Measurements from ENCODE around the gene CIAO2B.
"Not testable (repeated sequence)": the region's sequence is repeated elsewhere in the genome, so short reads cannot be mapped to it uniquely, and the experiment has no call there.

Gene CIAO2B

DNA sequence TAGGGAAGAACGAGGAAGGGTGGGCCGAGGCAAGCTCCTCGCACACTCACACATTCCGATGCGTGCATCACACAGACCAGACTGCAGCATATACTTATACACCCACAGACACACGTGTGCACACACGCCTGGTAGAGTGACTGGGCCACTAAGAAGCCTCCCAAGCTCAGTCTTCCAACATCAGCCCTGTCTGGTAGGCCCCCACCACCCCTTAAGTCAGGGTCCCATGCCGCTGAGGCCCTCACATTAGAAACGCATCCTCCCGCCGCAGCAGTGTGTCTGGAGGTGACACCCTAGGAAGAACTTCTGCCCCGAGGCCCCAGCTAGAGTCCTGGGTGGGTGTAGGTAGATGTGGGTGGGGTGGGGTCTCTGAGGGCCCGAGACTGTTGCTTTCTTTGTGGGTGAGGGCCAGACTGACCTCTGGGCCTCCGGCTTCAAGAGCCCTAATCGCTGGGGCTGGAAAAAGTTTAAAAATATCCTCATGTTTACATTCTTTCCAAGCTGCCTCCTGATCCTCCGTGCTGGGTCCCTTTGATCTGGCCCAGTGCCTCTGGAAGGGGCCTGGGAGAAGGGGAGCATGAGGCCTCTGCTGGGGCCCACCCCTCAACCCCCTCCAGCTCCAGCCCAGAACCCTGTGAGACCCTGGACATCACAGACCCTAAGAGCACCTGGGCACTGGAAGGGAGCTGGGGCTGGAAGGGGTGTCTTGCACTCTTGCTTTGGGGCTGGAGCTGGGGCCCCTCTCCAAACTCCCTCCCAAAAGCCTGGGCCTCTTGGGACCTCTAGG lies 29.2 kb downstream of the CIAO2B start:
- no peak for FAIRE-seq

DNA sequence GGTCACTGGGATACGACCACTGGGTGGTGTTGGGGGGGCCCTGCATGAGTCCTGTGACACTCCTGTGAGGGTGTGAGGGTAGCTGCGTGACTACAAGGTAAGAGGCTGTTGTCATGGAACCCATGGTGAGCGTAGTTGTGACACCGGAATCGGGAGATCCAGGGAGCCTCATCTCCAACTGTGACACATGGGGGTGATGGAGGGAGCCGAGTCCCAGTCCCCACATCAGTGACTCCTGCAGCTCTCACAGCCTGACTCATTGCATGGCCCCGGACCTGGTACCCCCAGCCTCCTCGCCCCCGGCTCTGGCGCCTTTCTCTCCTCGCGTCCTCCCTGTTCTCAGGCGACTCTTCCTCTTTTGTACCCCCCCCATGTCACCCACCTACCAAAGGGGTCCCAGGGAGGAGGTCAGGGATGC lies 29.8 kb downstream of the CIAO2B start:
- DNase-seq (ENCODE audit: low spot score) (no peak), FAIRE-seq (no peak)

More for the DNA sequence above, 29.2 kb downstream of the CIAO2B start:
- DNase-seq (ENCODE audit: low spot score): no peak

DNA sequence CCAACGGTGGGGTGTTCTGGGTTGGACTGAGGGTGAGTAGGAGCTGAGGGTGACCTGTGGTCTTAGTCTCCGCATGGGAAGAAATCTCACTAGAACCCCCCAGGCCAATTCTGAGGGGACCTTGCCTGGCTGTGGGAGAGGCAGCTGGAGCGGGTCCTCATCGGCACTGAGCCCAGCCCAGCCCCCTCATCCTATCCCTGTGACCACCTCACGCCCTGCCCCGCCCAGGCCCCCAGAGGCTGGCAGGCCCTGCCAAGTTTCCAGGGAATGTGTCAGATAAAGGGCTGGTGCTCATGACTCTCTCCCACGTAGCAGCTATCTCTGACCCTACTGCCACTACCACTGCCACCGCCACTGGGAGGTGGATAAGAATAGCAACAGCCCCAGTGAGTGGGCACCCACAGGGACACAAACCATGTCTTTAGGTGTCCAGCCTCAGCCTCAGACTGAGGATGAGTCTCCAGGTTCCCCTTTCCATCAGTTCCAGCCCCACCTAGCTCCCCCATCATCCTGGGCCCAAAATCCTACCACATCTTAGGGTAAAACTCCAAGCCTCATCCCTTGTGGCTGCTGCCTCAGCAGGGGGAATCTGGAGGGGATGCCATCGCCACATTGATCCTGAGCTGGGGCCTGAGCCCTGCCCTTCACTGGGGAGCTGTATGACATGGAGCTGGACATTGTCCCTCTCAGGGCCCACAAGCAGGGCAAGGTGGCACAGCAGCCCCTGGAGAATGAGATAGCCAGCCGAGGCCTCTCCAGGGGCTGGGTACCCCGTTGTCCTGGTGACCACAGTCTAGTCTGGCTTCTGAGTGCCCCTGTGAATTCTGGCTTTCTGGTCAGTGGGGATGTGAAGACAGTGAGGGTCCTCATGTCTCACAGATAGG lies 30.4 kb downstream of the CIAO2B start:
- FAIRE-seq (no peak), DNase-seq (ENCODE audit: low spot score) (no peak)

DNA sequence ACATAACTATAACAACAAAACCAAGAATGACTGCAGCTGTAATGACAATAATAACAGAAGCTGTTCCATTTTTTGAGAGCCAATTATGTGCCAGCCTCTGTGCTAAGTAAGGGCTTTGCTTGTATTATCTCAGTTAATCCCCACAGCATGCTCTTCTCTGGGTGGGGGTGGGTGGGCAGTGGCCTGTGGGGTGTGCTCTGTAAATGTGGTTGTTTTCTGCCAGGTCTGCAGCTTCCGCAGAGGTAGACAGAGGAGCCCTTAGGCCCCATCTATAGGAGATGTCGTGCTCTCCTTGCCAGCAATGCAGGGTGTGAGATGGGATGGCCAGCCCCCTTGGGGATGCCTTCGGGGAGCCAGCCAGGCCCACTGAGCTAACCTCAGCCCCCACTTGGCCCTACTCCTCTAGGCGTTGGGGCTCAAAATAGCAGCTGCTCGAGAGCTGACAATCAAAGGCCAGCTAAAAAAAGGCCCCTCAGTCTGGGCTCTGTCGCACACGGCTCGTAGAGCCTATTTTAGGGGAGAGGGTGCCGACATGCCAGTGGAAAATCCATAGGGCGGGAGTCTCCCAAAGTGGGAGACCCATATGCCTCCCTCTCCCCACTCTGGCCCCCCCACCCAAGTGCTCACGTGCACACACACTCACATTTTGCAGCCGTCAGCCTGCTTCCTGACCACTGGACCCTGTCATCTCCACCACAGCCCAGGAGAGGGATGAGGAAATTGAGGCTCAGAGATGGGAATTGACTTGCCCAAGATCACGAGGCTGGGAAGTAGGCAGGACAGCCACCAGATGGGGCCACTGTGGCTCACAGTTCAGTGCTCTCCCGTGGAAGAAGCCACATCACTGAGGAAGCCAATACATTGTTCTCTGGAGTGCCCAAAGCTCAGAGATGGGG lies 31.3 kb downstream of the CIAO2B start:
- FAIRE-seq: no peak
- DNase-seq (ENCODE audit: low spot score): no peak

DNA sequence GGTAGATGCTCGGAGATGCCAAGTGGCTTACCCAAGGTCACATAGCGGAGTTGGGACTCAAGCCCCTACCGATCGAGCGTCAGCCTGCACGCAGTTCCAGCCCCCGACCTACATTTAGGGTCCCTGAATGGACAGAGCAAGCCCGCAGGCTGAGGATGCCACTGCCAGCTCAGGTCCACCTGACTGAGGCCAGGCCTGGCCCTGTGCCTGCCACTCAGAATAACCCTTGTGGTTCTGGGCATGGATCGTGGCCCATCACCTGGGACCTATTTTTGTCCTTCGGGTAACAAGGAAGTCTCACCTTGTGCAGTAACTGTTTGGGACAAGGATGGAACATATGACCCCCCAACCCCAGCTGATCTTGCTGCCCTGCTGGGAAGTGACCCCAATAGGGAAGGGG lies 32.6 kb downstream of the CIAO2B start:
- no peak for FAIRE-seq
- no peak for DNase-seq (ENCODE audit: low spot score)

DNA sequence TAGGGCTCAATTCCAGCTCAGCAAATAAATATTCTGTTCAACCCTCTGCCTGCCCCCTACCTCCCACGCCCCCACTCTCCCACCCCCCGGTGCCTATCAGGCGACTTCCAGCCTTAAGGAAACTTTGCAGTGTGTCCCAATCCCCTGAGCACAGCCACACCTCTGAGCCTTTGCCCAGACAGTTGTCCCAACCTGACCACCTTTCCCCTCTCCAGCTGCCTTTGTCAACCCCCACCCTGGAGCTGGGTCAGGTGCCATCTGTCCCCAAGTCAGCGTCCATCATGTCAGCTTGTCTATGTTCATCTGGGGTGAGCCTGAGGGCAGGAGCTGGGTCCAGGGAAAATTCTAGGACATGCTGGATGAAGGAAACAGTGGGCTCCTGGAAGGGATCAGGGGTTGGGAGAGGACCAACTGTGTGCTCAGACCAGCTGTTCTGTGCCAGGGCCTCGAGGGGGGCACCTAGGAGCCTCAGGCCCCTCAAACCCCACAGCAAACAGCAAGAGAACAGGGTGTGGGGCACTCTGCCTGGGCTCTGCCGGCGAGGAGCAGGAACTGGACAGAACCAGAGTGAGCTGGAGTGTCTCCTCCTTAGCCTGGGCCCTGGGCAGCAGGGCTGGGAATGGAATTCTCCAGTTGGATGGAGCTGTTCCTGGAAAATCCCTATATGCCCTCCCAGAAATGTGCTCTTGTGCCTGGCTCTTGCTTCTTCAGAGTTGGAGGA lies 33.3 kb downstream of the CIAO2B start:
- DNase-seq (ENCODE audit: low spot score): no peak
- FAIRE-seq: no peak

DNA sequence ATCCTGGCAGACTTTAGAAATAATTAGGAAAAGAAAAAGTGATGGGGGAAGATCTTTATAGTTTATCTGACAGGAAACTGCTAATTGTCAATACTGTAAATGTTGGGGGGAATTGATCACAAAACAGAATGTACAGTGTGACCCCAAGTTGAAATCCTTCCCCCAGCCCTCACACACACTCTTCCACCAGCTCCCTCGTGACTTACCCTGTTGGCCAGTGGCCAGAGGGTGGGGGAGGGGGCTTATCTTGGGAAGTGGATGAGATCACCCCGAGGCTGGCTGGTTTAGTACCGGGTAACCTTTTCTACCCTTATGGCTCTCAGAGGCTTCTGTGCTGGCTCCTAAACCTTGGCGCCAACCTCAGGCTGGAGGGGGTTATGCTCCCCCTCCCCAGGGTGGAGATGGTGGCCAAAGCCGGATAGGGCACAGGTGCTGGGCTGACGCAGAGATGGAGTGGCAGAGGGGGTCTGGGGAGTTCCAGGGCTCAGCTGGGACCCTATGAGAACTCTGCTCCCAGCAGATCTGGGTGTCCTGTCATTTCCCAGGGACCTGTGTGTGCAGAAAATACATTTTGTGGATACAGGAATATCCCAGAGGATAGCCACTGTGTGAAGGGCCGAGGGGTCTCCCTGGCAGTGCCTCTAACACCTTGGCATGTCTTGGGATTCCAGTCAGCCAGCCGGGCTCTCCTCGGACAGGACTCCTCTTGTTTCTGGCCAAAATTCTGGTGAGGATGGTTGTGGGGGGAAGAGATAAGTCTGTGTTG lies 34.1 kb downstream of the CIAO2B start:
- no peak for FAIRE-seq
- peak; percentile 67 for DNase-seq (ENCODE audit: low spot score)

DNA sequence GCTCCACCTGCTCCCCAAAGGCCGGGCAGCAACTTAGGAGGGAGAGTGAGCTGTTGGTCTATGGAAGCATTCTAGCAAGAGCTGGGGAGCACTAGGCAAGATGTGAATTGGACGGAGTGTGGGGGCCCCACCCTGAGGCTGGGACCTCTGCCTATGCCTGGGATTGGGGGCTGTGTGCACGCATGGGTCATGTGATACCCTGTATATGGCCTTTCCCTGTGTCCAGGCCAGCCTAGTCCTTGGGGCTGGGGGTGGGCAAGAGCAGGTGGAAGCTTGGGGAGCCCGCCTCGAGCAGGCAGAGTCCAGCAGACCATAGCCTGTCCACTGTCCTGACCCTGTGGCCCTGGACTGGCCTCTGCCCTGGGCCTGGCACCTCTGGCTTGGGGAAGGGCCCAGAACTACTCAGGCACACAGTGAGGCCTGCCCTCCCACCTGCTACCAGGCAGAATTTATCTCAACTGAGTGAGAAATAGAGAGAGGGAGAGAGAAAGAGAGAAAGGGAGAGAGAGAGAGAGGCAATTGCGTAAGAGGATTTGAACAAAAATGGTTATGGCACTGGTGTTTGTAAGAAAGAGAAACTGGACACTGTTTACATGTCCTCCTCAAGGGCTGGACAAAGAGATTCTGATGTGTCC lies 34.8 kb downstream of the CIAO2B start:
- DNase-seq (ENCODE audit: low spot score) (no peak), FAIRE-seq (no peak)

DNA sequence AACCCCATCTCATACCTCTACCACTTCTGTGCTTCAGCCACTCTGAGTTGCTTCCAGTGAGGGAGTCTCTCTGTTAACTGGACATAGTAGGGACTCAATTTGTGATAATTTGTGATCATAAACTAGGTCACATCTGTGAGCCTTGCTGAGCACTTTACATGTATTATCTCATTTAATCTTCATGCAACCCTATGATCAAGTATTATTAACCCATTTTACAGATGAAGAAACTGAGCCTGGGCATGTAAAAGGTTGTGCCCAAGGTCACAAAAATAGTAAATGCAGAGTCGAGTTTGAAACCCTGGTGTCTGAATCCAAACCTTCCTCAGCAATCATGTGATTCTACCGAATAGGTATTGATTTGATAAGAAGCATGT lies 35.3 kb downstream of the CIAO2B start:
- DNase-seq (ENCODE audit: low spot score): no peak
- no peak for FAIRE-seq

DNA sequence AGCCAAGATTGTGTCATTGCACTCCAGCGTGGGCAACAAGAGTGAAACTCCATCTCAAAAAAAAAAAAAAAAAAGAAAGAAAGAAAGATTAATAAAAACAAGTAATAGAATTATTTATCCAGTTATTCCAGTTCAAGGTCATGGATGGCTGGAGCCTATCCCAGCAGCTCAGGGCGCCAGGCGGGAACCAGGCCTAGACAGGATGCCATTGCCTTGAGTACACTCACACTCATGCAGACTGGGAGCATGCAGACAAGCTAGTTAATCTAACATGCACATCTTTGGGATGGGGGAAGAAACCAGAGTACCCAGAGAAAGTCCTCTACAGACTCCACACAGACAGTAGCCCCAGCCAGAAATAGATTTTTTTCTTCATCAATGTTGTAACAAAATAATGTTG lies 36.0 kb downstream of the CIAO2B start:
- peak; percentile 88 for FAIRE-seq
- peak; percentile 84 for DNase-seq (ENCODE audit: low spot score)

DNA sequence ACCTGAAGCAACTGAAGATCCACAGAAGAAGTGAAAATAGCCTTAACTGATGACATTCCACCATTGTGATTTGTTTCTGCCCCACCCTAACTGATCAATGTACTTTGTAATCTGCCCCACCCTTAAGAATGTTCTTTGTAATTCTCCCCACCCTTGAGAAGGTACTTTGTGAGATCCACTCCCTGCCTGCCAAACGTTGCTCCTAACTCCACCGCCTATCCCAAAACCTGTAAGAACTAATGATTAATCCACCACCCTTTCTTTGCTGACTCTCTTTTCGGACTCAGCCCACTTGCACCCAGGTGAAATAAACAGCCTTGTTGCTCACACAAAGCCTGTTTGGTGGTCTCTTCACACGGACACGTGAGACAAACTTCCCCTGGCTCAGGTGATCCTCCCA lies 37.5 kb downstream of the CIAO2B start:
- not testable (repeated sequence) for DNase-seq (ENCODE audit: low spot score); FAIRE-seq

DNA sequence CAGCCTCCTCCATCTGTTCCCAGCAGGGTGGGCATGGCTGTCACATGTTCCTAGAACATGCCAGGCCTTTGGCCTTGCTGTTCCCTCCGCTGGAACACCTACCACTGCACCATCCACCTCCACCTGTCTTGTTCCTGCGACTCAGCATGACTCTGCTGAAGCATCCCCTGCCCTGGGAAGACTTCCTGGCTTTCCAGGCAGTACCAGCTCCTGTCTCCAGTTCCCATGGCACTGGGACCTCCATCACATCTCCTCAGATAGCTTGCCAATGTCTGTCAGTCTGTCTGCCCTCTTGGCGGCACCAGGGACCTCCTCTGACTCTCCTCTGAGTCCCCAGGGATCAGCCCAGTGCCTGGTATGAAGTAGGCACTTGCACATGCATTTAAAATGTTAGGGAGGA lies 38.2 kb downstream of the CIAO2B start:
- DNase-seq (ENCODE audit: low spot score): no peak
- no peak for FAIRE-seq

DNA sequence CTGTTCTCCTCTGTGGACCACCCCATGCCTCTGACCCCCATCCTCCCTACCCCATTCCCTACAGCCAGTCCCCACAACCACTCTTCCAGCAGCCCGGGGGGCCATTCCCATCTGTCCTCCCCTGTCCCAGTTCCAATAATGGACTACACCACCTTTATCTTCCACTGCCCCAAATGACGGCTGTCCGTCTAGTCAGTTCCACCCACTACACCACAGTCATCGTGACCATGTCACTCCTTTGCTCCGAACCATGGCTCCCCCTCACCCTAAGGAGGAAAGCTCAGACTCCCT lies 38.6 kb downstream of the CIAO2B start:
- FAIRE-seq: no peak

DNA sequence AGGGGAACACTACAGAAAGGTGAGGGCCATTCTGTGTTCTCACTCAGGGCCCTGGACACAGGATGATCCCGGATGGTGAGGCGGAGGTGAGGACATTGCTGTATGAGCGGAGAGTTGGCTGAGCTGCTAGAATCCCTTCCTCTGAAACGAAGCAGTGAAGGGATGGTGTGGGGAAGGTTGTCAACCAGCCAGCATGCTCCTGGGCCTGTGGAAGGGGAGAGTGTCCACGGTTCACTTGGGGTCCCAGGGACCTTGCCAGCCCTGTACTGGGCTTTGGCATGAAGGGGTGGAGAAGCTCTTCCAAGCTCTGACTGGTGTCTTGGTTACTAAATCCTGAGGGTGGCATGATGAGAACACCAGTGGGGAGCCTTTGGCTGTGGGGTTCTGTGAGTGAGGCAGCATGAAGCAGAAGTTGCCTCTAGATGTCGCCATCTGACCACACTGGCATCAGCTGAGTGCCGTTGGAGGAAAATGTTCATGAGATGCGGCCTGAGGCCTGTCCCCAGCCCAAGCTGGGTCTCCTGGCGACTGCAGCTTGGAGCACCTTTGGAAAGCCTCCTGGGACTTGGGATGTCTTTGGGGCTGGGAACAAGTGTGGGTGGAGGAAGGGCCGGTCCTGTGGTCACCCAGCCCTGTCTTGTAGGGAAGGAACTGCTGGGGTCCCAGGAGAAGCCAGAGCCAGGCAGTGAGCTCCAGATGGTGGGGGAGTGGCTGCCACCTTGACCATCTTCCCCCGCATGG lies 39.1 kb downstream of the CIAO2B start:
- FAIRE-seq: no peak
- peak; percentile 54 for DNase-seq (ENCODE audit: low spot score)

More for the DNA sequence above, 38.6 kb downstream of the CIAO2B start:
- DNase-seq (ENCODE audit: low spot score): no peak

DNA sequence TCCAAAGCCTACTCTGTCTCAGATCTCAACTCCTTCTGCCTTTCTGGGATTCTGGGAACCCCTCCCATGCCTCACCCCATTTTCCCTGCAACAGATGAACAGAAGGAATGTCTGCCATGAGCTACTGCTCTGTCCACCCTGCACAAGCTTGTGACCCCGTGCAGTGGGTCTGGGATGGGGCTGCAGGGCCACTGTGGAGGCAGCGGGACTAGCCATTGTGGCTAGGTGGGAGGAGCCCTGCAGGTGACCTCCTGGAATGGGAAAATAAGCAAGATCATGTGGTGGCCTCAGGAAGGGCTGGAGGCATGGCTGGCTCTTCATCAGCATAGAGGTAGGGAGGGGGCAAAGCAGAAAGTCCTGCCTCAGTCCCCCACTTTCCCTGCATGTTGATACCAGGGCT lies 40.1 kb downstream of the CIAO2B start:
- FAIRE-seq (no peak), DNase-seq (ENCODE audit: low spot score) (no peak)

DNA sequence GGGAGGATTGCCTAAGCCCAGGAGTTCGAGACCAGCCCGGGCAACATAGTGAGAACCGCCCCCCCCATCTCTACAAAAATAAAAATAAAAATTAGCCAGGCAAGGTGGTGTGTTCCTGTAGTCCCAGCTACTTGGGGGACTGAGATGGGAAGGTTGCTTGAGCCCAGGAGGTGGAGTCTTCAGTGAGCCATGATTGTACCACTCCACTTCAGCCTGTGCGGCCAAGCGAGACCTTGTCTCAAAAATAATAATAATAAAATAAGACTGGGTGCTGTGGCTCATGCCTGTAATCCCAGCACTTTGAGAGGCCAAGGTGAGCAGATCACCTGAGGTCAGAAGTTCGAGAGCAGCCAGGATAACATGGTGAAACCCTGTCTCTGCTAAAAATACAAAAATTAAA lies 42.4 kb downstream of the CIAO2B start:
- DNase-seq (ENCODE audit: low spot score): no peak
- no peak for FAIRE-seq

DNA sequence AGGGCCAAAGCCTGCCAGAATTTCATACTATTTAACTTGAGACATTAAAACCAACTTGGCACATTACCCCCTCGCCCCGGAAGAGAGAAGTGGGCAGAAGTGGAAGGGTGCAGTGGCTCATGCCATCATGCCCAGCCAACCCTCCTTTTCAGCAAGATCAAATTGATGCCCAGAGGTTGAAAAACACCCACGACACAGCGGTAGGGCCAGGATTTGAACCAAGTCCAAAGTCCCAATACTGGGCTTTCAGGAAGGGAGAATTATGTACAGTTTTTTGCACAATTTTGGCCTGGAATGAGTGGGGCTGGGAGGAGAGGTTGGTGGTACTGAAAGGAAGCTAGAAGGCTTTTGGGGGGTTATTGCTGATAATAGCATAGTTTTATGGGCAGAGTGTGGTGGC lies 42.8 kb downstream of the CIAO2B start:
- FAIRE-seq (no peak), DNase-seq (ENCODE audit: low spot score) (no peak)

DNA sequence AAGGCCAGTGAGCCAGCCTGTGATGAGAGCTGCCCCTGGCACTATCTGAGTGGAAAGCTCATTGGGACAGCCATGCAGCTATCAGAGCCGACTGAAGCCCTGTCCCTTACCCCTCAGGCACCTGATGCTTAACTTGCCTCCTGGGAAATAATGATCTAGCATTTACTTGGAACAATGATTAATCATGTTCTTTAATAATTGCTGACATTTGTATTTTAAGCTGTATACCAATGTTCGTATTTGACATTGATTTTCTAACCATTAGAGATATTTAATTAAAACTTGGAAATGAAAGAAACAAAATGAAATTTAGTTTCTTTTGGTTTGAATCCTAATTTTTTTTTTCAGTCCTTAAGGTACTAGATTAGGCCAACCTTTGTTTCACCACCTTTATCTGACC lies 43.4 kb downstream of the CIAO2B start:
- no peak for DNase-seq (ENCODE audit: low spot score)
- FAIRE-seq: no peak

DNA sequence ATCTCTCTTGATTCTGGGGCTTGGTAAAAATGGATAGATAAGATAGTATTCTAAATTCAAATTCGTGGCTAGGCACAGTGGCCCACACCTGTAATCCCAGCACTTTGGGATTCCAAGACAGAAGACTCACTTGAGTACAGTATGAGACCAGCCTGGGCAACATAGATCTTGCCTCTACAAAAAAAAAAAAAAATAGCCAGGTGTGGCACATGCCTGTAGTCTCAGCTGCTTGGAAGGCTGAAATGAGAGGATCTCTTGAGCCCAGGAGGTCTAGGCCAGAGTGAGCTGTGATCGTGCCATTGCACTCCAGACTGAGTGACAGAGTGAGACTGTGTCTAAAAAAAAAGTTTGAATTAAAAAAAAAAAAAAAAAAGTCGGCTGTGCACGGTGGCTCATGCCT lies 44.6 kb downstream of the CIAO2B start:
- DNase-seq (ENCODE audit: low spot score): no peak

More for the DNA sequence above, 44.6 kb downstream of the CIAO2B start:
- no peak for FAIRE-seq
